K562 (cell line): Measurements from ENCODE around the gene ECI1. TPM values are rescaled to one million over a fixed set of nuclear protein-coding genes. Genes with fewer than 3 reads are reported as not detected.

Source experiments
- HDAC2 ChIP-seq: fragments of 450-650 bp; IDR thresholded peaks from 2 replicates; pipeline ENCODE4 v1.6.1; 2016; ENCODE audit warnings: mild to moderate bottlenecking
- NR2C2 ChIP-seq, 2 experiments: fragments of 200-800 bp in 1 of 2; sonication (Bioruptor generic) in 1 of 2; sonication (generic) in 1 of 2; formaldehyde crosslinking in 1 of 2; IDR thresholded peaks; 2 replicates each; pipeline versions ENCODE4 v1.6.1 to v1.8.0; 2016 to 2022; ENCODE audit warnings: mild to moderate bottlenecking in 1 of 2, missing compliant biosample characterization in 1 of 2, missing genetic modification characterization in 1 of 2, missing genetic modification reagents in 1 of 2
- NR3C1 ChIP-seq: sonication (generic); formaldehyde crosslinking; IDR thresholded peaks from 2 replicates; pipeline ENCODE4 v1.8.1; 2022; ENCODE audit warnings: missing genetic modification reagents
- POLR2G ChIP-seq: fragments of 200-400 bp; formaldehyde crosslinking; IDR thresholded peaks from 2 replicates; pipeline ENCODE4 v1.6.1; 2017; ENCODE audit warnings: low read depth, mild to moderate bottlenecking, antibody characterized with exemption, low read length, moderate library complexity
- SIRT6 ChIP-seq: IDR thresholded peaks from one replicate; pipeline ENCODE4 v1.6.1; 2012; ENCODE audit warnings: low read depth, mild to moderate bottlenecking, control low read depth, inconsistent platforms, low read length, moderate library complexity
- polyA plus RNA-seq, 8 experiments: library from polyadenylated mRNA; depleted of rRNA in 4 of 8; stranded (reverse) in 5 of 8; unstranded in 3 of 8; fragments of >200 nt; fragmentation: Nextera tagmentation in 2 of 8; fragmentation: Illumina TruSeq in 1 of 8; extraction: Ambion mirVana in 2 of 8; extraction: Trizol in 1 of 8; gene quantifications; 2 replicates each; pipeline versions ENCODE4 v1.2.1 to v1.2.3, GENCODE V29; 2011 to 2014; ENCODE audit warnings: inconsistent platforms in 1 of 8, missing spikeins in 1 of 8
- total RNA-seq, 7 experiments: library from RNA; depleted of rRNA in 6 of 7; stranded (reverse); fragments of >200 nt in 6 of 7; fragmentation: Illumina TruSeq in 2 of 7; extraction: Trizol in 2 of 7; gene quantifications; 2 replicates each; pipeline versions ENCODE4 v1.2.1 to v1.2.3, GENCODE V29; 2011 to 2021; ENCODE audit warnings: low replicate concordance in 1 of 7
- TF ChIP-seq, protein P1 (sequence below), 2 experiments: IDR thresholded peaks; 2 replicates each; pipeline ENCODE4 v1.6.1; 2012; ENCODE audit warnings: improper control_type of control experiment in 2 of 2, low read depth in 2 of 2, low read length in 2 of 2, borderline replicate concordance in 1 of 2
- TF ChIP-seq, protein P2 (sequence below): fragments of 250-450 bp; sonication (Bioruptor Pico); IDR thresholded peaks from 2 replicates; pipeline ENCODE4 v1.6.1; 2021; ENCODE audit warnings: mild to moderate bottlenecking
- TF ChIP-seq, protein P3 (sequence below): fragments of 450-650 bp; IDR thresholded peaks from 2 replicates; pipeline ENCODE4 v1.6.1; 2016; ENCODE audit warnings: borderline replicate concordance
- TF ChIP-seq, protein P4 (sequence below): fragments of 450-650 bp; formaldehyde crosslinking; IDR thresholded peaks from 2 replicates; pipeline ENCODE4 v1.4.0; 2020; ENCODE audit warnings: mild to moderate bottlenecking, moderate library complexity

ECI1 gene
- total and polyA plus RNA-seq, 9 of the 15 experiments (the other 6 are each of a cell fraction or from before 2014, with no cell fraction given) = 4.7 to 189 (median 54.0) TPM

GRCh38 chr16:2205967-2206313 lies 45.4 kb downstream of the ECI1 start (continued):
- TF ChIP-seq, protein P1, sequence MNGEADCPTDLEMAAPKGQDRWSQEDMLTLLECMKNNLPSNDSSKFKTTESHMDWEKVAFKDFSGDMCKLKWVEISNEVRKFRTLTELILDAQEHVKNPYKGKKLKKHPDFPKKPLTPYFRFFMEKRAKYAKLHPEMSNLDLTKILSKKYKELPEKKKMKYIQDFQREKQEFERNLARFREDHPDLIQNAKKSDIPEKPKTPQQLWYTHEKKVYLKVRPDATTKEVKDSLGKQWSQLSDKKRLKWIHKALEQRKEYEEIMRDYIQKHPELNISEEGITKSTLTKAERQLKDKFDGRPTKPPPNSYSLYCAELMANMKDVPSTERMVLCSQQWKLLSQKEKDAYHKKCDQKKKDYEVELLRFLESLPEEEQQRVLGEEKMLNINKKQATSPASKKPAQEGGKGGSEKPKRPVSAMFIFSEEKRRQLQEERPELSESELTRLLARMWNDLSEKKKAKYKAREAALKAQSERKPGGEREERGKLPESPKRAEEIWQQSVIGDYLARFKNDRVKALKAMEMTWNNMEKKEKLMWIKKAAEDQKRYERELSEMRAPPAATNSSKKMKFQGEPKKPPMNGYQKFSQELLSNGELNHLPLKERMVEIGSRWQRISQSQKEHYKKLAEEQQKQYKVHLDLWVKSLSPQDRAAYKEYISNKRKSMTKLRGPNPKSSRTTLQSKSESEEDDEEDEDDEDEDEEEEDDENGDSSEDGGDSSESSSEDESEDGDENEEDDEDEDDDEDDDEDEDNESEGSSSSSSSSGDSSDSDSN (IDR thresholded peaks at IDR 0.05; ENCODE audit: borderline replicate concordance in 1 of 2, low read depth in 2 of 2, low read length in 2 of 2) = 0 out of 4 replicates have a peak, but pooled peaks of 1 of the 2 experiments have one; percentile 35
- TF ChIP-seq NR2C2 (CRISPR knock-in tag; IDR thresholded peaks at IDR 0.05) = peak; percentile 95
- TF ChIP-seq NR2C2 (tag; IDR thresholded peaks at IDR 0.05) = peak; percentile 97
- TF ChIP-seq, protein P2, sequence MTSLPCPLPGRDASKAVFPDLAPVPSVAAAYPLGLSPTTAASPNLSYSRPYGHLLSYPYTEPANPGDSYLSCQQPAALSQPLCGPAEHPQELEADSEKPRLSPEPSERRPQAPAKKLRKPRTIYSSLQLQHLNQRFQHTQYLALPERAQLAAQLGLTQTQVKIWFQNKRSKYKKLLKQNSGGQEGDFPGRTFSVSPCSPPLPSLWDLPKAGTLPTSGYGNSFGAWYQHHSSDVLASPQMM (CRISPR knock-in tag) = no peak
- no peak for TF ChIP-seq POLR2G
- no peak for TF ChIP-seq SIRT6
- TF ChIP-seq, protein P3, sequence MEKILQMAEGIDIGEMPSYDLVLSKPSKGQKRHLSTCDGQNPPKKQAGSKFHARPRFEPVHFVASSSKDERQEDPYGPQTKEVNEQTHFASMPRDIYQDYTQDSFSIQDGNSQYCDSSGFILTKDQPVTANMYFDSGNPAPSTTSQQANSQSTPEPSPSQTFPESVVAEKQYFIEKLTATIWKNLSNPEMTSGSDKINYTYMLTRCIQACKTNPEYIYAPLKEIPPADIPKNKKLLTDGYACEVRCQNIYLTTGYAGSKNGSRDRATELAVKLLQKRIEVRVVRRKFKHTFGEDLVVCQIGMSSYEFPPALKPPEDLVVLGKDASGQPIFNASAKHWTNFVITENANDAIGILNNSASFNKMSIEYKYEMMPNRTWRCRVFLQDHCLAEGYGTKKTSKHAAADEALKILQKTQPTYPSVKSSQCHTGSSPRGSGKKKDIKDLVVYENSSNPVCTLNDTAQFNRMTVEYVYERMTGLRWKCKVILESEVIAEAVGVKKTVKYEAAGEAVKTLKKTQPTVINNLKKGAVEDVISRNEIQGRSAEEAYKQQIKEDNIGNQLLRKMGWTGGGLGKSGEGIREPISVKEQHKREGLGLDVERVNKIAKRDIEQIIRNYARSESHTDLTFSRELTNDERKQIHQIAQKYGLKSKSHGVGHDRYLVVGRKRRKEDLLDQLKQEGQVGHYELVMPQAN = peak; percentile 48; the same call in 1 of the 2 replicates
- TF ChIP-seq, protein P4, sequence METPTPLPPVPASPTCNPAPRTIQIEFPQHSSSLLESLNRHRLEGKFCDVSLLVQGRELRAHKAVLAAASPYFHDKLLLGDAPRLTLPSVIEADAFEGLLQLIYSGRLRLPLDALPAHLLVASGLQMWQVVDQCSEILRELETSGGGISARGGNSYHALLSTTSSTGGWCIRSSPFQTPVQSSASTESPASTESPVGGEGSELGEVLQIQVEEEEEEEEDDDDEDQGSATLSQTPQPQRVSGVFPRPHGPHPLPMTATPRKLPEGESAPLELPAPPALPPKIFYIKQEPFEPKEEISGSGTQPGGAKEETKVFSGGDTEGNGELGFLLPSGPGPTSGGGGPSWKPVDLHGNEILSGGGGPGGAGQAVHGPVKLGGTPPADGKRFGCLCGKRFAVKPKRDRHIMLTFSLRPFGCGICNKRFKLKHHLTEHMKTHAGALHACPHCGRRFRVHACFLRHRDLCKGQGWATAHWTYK (CRISPR knock-in tag) = 0 out of 2 replicates have a peak, but pooled peaks have one; percentile 12
- TF ChIP-seq NR3C1 (CRISPR knock-in tag) = 0 out of 2 replicates have a peak, but pooled peaks have one; percentile 33
- TF ChIP-seq HDAC2 = peak; percentile 23; the same call in 1 of the 2 replicates
